Measurements from ENCODE around the gene TMEM63B.

TMEM63B gene

GRCh38 chr6:44120692-44121443, 6.5 kb upstream of the TMEM63B start:
- Mint-ChIP-seq H3K27ac (no peak overlapping the region), H3K4me1 (ENCODE audit: low read depth) (peaks cover 58% of the 10 kb centered on the region), H3K27me3 (ENCODE audit: low read depth) (no peaks in the 10 kb centered on the region), H3K36me3 (ENCODE audit: low read depth) (peaks cover 19% of the 10 kb centered on the region), H3K4me3 (no peak overlapping the region), H3K9me3 (no peaks in the 10 kb centered on the region)

GRCh38 chr6:44122801-44123200, 4.6 kb upstream of the TMEM63B start:
- H3K27me3 Mint-ChIP-seq (ENCODE audit: low read depth): no peaks in the 10 kb centered on the region
- H3K4me3 Mint-ChIP-seq: peak overlapping the region; percentile 8
- peaks cover 54% of the 10 kb centered on the region for H3K4me1 Mint-ChIP-seq (ENCODE audit: low read depth)
- no peak overlapping the region for H3K27ac Mint-ChIP-seq
- H3K36me3 Mint-ChIP-seq (ENCODE audit: low read depth): peaks cover 19% of the 10 kb centered on the region
- H3K9me3 Mint-ChIP-seq: no peaks in the 10 kb centered on the region

- H3K27ac Mint-ChIP-seq: no peak overlapping the region
- peak overlapping the region; percentile 33 for H3K4me3 Mint-ChIP-seq
- H3K27me3 Mint-ChIP-seq (ENCODE audit: low read depth): no peaks in the 10 kb centered on the region
- peaks cover 18% of the 10 kb centered on the region for H3K36me3 Mint-ChIP-seq (ENCODE audit: low read depth)
- no peaks in the 10 kb centered on the region for H3K9me3 Mint-ChIP-seq
- peaks cover 52% of the 10 kb centered on the region for H3K4me1 Mint-ChIP-seq (ENCODE audit: low read depth)
Observed at GRCh38 chr6:44123544-44123943, 3.8 kb upstream of the TMEM63B start.

- Mint-ChIP-seq H3K27me3 (ENCODE audit: low read depth) (no peaks in the 10 kb centered on the region), H3K27ac (peak overlapping the region; percentile 90), H3K4me3 (peak overlapping the region; percentile 82), H3K36me3 (ENCODE audit: low read depth) (peaks cover 16% of the 10 kb centered on the region), H3K9me3 (no peaks in the 10 kb centered on the region), H3K4me1 (ENCODE audit: low read depth) (peaks cover 39% of the 10 kb centered on the region)
Observed at GRCh38 chr6:44126320-44127149, 819 bp upstream of the TMEM63B start.

GRCh38 chr6:44128020-44128917, 915 bp downstream of the TMEM63B start:
- H3K4me1 Mint-ChIP-seq (ENCODE audit: low read depth): peaks cover 35% of the 10 kb centered on the region
- H3K9me3 Mint-ChIP-seq: no peaks in the 10 kb centered on the region
- H3K4me3 Mint-ChIP-seq: peak overlapping the region; percentile 77
- H3K27me3 Mint-ChIP-seq (ENCODE audit: low read depth): no peaks in the 10 kb centered on the region
- peaks cover 12% of the 10 kb centered on the region for H3K36me3 Mint-ChIP-seq (ENCODE audit: low read depth)
- H3K27ac Mint-ChIP-seq: peak overlapping the region; percentile 42

GRCh38 chr6:44129841-44130322, 2.5 kb downstream of the TMEM63B start:
- Mint-ChIP-seq H3K27ac (no peak overlapping the region), H3K4me1 (ENCODE audit: low read depth) (peaks cover 19% of the 10 kb centered on the region), H3K9me3 (no peaks in the 10 kb centered on the region), H3K4me3 (peak overlapping the region; percentile 51), H3K27me3 (ENCODE audit: low read depth) (no peaks in the 10 kb centered on the region), H3K36me3 (ENCODE audit: low read depth) (peaks cover 11% of the 10 kb centered on the region)

- no peaks in the 10 kb centered on the region for H3K9me3 Mint-ChIP-seq
- H3K4me1 Mint-ChIP-seq (ENCODE audit: low read depth): peaks cover 7% of the 10 kb centered on the region
- peaks cover 7% of the 10 kb centered on the region for H3K36me3 Mint-ChIP-seq (ENCODE audit: low read depth)
- no peak overlapping the region for H3K4me3 Mint-ChIP-seq
- no peak overlapping the region for H3K27ac Mint-ChIP-seq
- no peaks in the 10 kb centered on the region for H3K27me3 Mint-ChIP-seq (ENCODE audit: low read depth)
Observed at GRCh38 chr6:44131892-44132291, 4.5 kb downstream of the TMEM63B start.

- peaks cover 7% of the 10 kb centered on the region for H3K36me3 Mint-ChIP-seq (ENCODE audit: low read depth)
- H3K4me1 Mint-ChIP-seq (ENCODE audit: low read depth): peaks cover 7% of the 10 kb centered on the region
- no peak overlapping the region for H3K27ac Mint-ChIP-seq
- H3K9me3 Mint-ChIP-seq: no peaks in the 10 kb centered on the region
- H3K4me3 Mint-ChIP-seq: no peak overlapping the region
- no peaks in the 10 kb centered on the region for H3K27me3 Mint-ChIP-seq (ENCODE audit: low read depth)
Observed at GRCh38 chr6:44132476-44132875, 5.1 kb downstream of the TMEM63B start.

GRCh38 chr6:44133003-44133931, 5.9 kb downstream of the TMEM63B start:
- Mint-ChIP-seq H3K36me3 (ENCODE audit: low read depth) (peaks cover 7% of the 10 kb centered on the region), H3K4me1 (ENCODE audit: low read depth) (peaks cover 7% of the 10 kb centered on the region), H3K4me3 (no peak overlapping the region), H3K27ac (no peak overlapping the region), H3K27me3 (ENCODE audit: low read depth) (no peaks in the 10 kb centered on the region), H3K9me3 (no peaks in the 10 kb centered on the region)

GRCh38 chr6:44133981-44134711, 6.8 kb downstream of the TMEM63B start:
- H3K36me3 Mint-ChIP-seq (ENCODE audit: low read depth): peaks cover 7% of the 10 kb centered on the region
- H3K9me3 Mint-ChIP-seq: no peaks in the 10 kb centered on the region
- H3K27me3 Mint-ChIP-seq (ENCODE audit: low read depth): no peaks in the 10 kb centered on the region
- H3K4me3 Mint-ChIP-seq: no peak overlapping the region
- H3K27ac Mint-ChIP-seq: no peak overlapping the region
- H3K4me1 Mint-ChIP-seq (ENCODE audit: low read depth): peaks cover 7% of the 10 kb centered on the region

GRCh38 chr6:44135173-44135758, 7.9 kb downstream of the TMEM63B start:
- H3K4me3 Mint-ChIP-seq: no peak overlapping the region
- H3K9me3 Mint-ChIP-seq: no peaks in the 10 kb centered on the region
- H3K27ac Mint-ChIP-seq: no peak overlapping the region
- H3K4me1 Mint-ChIP-seq (ENCODE audit: low read depth): peaks cover 7% of the 10 kb centered on the region
- H3K27me3 Mint-ChIP-seq (ENCODE audit: low read depth): no peaks in the 10 kb centered on the region
- H3K36me3 Mint-ChIP-seq (ENCODE audit: low read depth): peaks cover 9% of the 10 kb centered on the region

GRCh38 chr6:44135875-44136274, 8.5 kb downstream of the TMEM63B start:
- no peak overlapping the region for H3K27ac Mint-ChIP-seq
- peaks cover 14% of the 10 kb centered on the region for H3K36me3 Mint-ChIP-seq (ENCODE audit: low read depth)
- no peak overlapping the region for H3K4me3 Mint-ChIP-seq
- H3K4me1 Mint-ChIP-seq (ENCODE audit: low read depth): peaks cover 7% of the 10 kb centered on the region
- H3K9me3 Mint-ChIP-seq: no peaks in the 10 kb centered on the region
- no peaks in the 10 kb centered on the region for H3K27me3 Mint-ChIP-seq (ENCODE audit: low read depth)

All from T-helper 1 cell treated with Interleukin-12 subunit alpha and Interleukin-12 subunit beta and Interleukin-4 antibody, amounts not matched to agents 30 μg/mL and 1 μg/mL, for 36 hours (primary cell).